HepG2 (cell line): ENCODE data around the gene RALY. TPM values are rescaled to one million over a fixed set of nuclear protein-coding genes. Genes with fewer than 3 reads are reported as not detected.

Experiments used
- AFF4 ChIP-seq: sonication (generic); formaldehyde crosslinking; IDR thresholded peaks from 2 replicates; pipeline ENCODE4 v1.4.0; 2020; ENCODE audit warnings: missing genetic modification reagents
- AGO1 ChIP-seq: fragments of 200-400 bp; formaldehyde crosslinking; IDR thresholded peaks from 2 replicates; pipeline ENCODE4 v1.6.1; 2017; ENCODE audit warnings: mild to moderate bottlenecking, low read depth, low read length, moderate library complexity; ENCODE audit not compliant: poor library complexity, severe bottlenecking
- ELF4 ChIP-seq: sonication (generic); formaldehyde crosslinking; IDR thresholded peaks from 2 replicates; pipeline ENCODE4 v1.5.0; 2020; ENCODE audit warnings: missing genetic modification reagents, mild to moderate bottlenecking, moderate library complexity, borderline replicate concordance
- FUBP1 ChIP-seq: sonication (generic); formaldehyde crosslinking; IDR thresholded peaks from 2 replicates; pipeline ENCODE4 v1.5.1; 2020; ENCODE audit warnings: missing genetic modification reagents, mild to moderate bottlenecking, borderline replicate concordance
- HIVEP1 ChIP-seq: sonication (generic); formaldehyde crosslinking; IDR thresholded peaks from 2 replicates; pipeline ENCODE4 v1.4.0; 2020; ENCODE audit warnings: mild to moderate bottlenecking, missing genetic modification reagents
- HMGA1 ChIP-seq: sonication (generic); formaldehyde crosslinking; conservative IDR thresholded peaks from 2 replicates; pipeline ENCODE4 v1.4.0; 2020; ENCODE audit warnings: missing genetic modification reagents
- IRF9 ChIP-seq: sonication (generic); formaldehyde crosslinking; IDR thresholded peaks from 2 replicates; pipeline ENCODE4 v1.8.0; 2022; ENCODE audit warnings: missing genetic modification reagents, mild to moderate bottlenecking, borderline replicate concordance
- POGZ ChIP-seq: sonication (generic); formaldehyde crosslinking; IDR thresholded peaks from 2 replicates; pipeline ENCODE4 v1.4.0; 2020; ENCODE audit warnings: mild to moderate bottlenecking, missing genetic modification reagents
- SAP130 ChIP-seq: IDR thresholded peaks from 2 replicates; pipeline ENCODE4 v1.6.1; 2016; ENCODE audit warnings: low read depth
- STAG1 ChIP-seq: sonication (generic); formaldehyde crosslinking; IDR thresholded peaks from 2 replicates; pipeline ENCODE4 v1.4.0; 2020; ENCODE audit warnings: missing genetic modification reagents
- TFDP1 ChIP-seq: IDR thresholded peaks from 2 replicates; pipeline ENCODE4 v1.6.1; 2016; ENCODE audit warnings: missing compliant biosample characterization, missing genetic modification reagents, borderline replicate concordance
- TFE3 ChIP-seq: IDR thresholded peaks from 2 replicates; pipeline ENCODE4 v1.6.1; 2016
- THAP11 ChIP-seq: IDR thresholded peaks from 2 replicates; pipeline ENCODE4 v1.6.1; 2016; ENCODE audit warnings: missing biosample characterization, missing genetic modification reagents
- ZNF276 ChIP-seq: sonication (generic); formaldehyde crosslinking; IDR thresholded peaks from 2 replicates; pipeline ENCODE4 v1.4.0; 2020; ENCODE audit warnings: mild to moderate bottlenecking, low read depth, missing genetic modification reagents
- ZNF563 ChIP-seq: sonication (generic); formaldehyde crosslinking; IDR thresholded peaks from 2 replicates; pipeline ENCODE4 v1.8.0; 2022; ENCODE audit warnings: mild to moderate bottlenecking, moderate library complexity, missing genetic modification reagents
- ZNF766 ChIP-seq: sonication (generic); formaldehyde crosslinking; IDR thresholded peaks from 2 replicates; pipeline ENCODE4 v1.5.0; 2020; ENCODE audit warnings: missing genetic modification reagents, borderline replicate concordance
- ZSCAN31 ChIP-seq: sonication (generic); formaldehyde crosslinking; IDR thresholded peaks from 2 replicates; pipeline ENCODE4 v1.5.0; 2020; ENCODE audit warnings: low read depth, mild to moderate bottlenecking, missing genetic modification reagents
- polyA plus RNA-seq, 8 experiments: library from polyadenylated mRNA; depleted of rRNA in 3 of 8; stranded (reverse) in 7 of 8; unstranded in 1 of 8; fragments of >200 nt; fragmentation: Illumina TruSeq in 4 of 8; extraction: Trizol in 4 of 8; gene quantifications; 2 replicates each; pipeline versions ENCODE4 v1.2.1 to v1.2.3, GENCODE V29; 2011 to 2016; ENCODE audit warnings: low read depth in 4 of 8, missing spikeins in 1 of 8, mixed read lengths in 1 of 8; ENCODE audit not compliant: insufficient read depth in 1 of 8
- total RNA-seq, 5 experiments: library from RNA; depleted of rRNA; stranded (reverse); fragments of >200 nt; fragmentation: Illumina TruSeq; extraction: Trizol; gene quantifications; 2 replicates each; pipeline ENCODE4 v1.2.3, GENCODE V29; 2016; ENCODE audit warnings: low read depth in 1 of 5

The RALY gene
- total and polyA plus RNA-seq, 2 of the 13 experiments (the other 11 are each of a cell fraction or from before 2014, with no cell fraction given) = 178 to 186 TPM

- TF ChIP-seq SAP130 (CRISPR knock-in tag) (peak; percentile 95), ELF4 (CRISPR knock-in tag) (peak; percentile 77; the same call in 1 of the 2 replicates), AGO1 (no peak), ZNF766 (no peak; the same call in 1 of the 2 replicates), THAP11 (peak; percentile 74; the same call in 1 of the 2 replicates), STAG1 (CRISPR knock-in tag) (0 out of 2 replicates have a peak, but pooled peaks have one; percentile 18), ZSCAN31 (CRISPR knock-in tag) (peak; percentile 38; the same call in 1 of the 2 replicates), ZNF276 (CRISPR knock-in tag) (peak; percentile 52; the same call in 1 of the 2 replicates), POGZ (peak; percentile 60), ZNF563 (no peak), AFF4 (no peak), FUBP1 (CRISPR knock-in tag) (0 out of 2 replicates have a peak, but pooled peaks have one; percentile 65), HIVEP1 (CRISPR knock-in tag) (0 out of 2 replicates have a peak, but pooled peaks have one; percentile 28), TFDP1 (CRISPR knock-in tag) (no peak), IRF9 (CRISPR knock-in tag) (peak; percentile 59; the same call in 1 of the 2 replicates), TFE3 (CRISPR knock-in tag) (peak; percentile 67), HMGA1 (CRISPR knock-in tag) (no peak)
These were observed 11.2 kb downstream of the RALY start (continued) for GRCh38 chr20:34004790-34005457.
